GM11168 (cell line): Measurements from ENCODE around the gene TNRC18.
"Not testable (repeated sequence)": the region's sequence is repeated elsewhere in the genome, so short reads cannot be mapped to it uniquely, and the experiment has no call there.

Experiments
- in situ Hi-C: fragments of 300-500 bp; cut with MboI; formaldehyde crosslinking; loops from one replicate; pipeline ENCODE4 v1.12.0; 2022; ENCODE audit warnings: low sequenced_read_pairs; ENCODE audit not compliant: unreplicated experiment

Gene TNRC18

GRCh38 chr7:5380350-5381070, 43.1 kb downstream of the TNRC18 start:
- in situ Hi-C loops: no loop called here

- in situ Hi-C loops: no loop called here
These were observed 44.1 kb downstream of the TNRC18 start for GRCh38 chr7:5379546-5379945.

- in situ Hi-C loops: no loop called here
These were observed 45.8 kb downstream of the TNRC18 start for GRCh38 chr7:5377816-5378215.

- in situ Hi-C loops: no loop called here
These were observed 46.4 kb downstream of the TNRC18 start for GRCh38 chr7:5377279-5377678.

GRCh38 chr7:5375925-5376324, 47.7 kb downstream of the TNRC18 start:
- in situ Hi-C loops: no loop called here

- in situ Hi-C loops: no loop called here
These were observed 49.2 kb downstream of the TNRC18 start for GRCh38 chr7:5374464-5374863.

- in situ Hi-C loops: no loop called here
These were observed 50.3 kb downstream of the TNRC18 start for GRCh38 chr7:5373300-5373699.

GRCh38 chr7:5370454-5371353, 52.9 kb downstream of the TNRC18 start:
- in situ Hi-C loops: no loop called here

- in situ Hi-C loops: no loop called here
These were observed 56.0 kb downstream of the TNRC18 start for GRCh38 chr7:5367661-5368060.

GRCh38 chr7:5365976-5366625, 57.5 kb downstream of the TNRC18 start:
- in situ Hi-C loops: not testable (repeated sequence)

- in situ Hi-C loops: no loop called here
These were observed 59.9 kb downstream of the TNRC18 start for GRCh38 chr7:5363729-5364128.

GRCh38 chr7:5362466-5362865, 61.2 kb downstream of the TNRC18 start:
- in situ Hi-C loops: no loop called here

- in situ Hi-C loops: no loop called here
These were observed 62.0 kb downstream of the TNRC18 start for GRCh38 chr7:5361446-5362127.

GRCh38 chr7:5360971-5361370, 62.7 kb downstream of the TNRC18 start:
- in situ Hi-C loops: no loop called here

- in situ Hi-C loops: no loop called here
These were observed 63.2 kb downstream of the TNRC18 start for GRCh38 chr7:5360451-5360850.

- in situ Hi-C loops: not testable (repeated sequence)
These were observed 63.6 kb downstream of the TNRC18 start for GRCh38 chr7:5360021-5360420.

- in situ Hi-C loops: no loop called here
These were observed 64.3 kb downstream of the TNRC18 start for GRCh38 chr7:5359344-5359743.

- in situ Hi-C loops: no loop called here
These were observed 65.7 kb downstream of the TNRC18 start for GRCh38 chr7:5357951-5358350.

GRCh38 chr7:5356751-5357119, 66.9 kb downstream of the TNRC18 start:
- in situ Hi-C loops: no loop called here

GRCh38 chr7:5354460-5355232, 69.0 kb downstream of the TNRC18 start:
- in situ Hi-C loops: no loop called here
